ENCODE data around the gene SETD2. TPM values are rescaled to one million over a fixed set of nuclear protein-coding genes. Genes with fewer than 3 reads are reported as not detected.
A peak's percentile ranks its signal among the peaks of the same experiment; 100 is the strongest.

The SETD2 gene
- total RNA-seq, 1 experiment from 2014 or later, result 37.0 TPM

GRCh38 chr3:46974421-46975171 lies 189.3 kb downstream of the SETD2 start:
- no peak for DNase-seq (ENCODE audit: low spot score)
- in situ Hi-C loops (cut with HindIII; ENCODE audit: low sequenced_read_pairs), result no loop called here

- in situ Hi-C loops (cut with HindIII; ENCODE audit: low sequenced_read_pairs), result no loop called here
- DNase-seq (ENCODE audit: low spot score), result no peak
Observed at GRCh38 chr3:46972396-46972795, 191.5 kb downstream of the SETD2 start.

GRCh38 chr3:46971742-46972141 lies 192.2 kb downstream of the SETD2 start:
- in situ Hi-C loops (cut with HindIII; ENCODE audit: low sequenced_read_pairs), result no loop called here
- DNase-seq (ENCODE audit: low spot score), result no peak

- DNase-seq (ENCODE audit: low spot score), result no peak
- in situ Hi-C loops (cut with HindIII; ENCODE audit: low sequenced_read_pairs), result no loop called here
Observed at GRCh38 chr3:46971151-46971550, 192.8 kb downstream of the SETD2 start.

GRCh38 chr3:46970391-46971091 lies 193.4 kb downstream of the SETD2 start:
- DNase-seq (ENCODE audit: low spot score), result peak; percentile 31
- in situ Hi-C loops (cut with HindIII; ENCODE audit: low sequenced_read_pairs), result no loop called here

- DNase-seq (ENCODE audit: low spot score), result no peak
- in situ Hi-C loops (cut with HindIII; ENCODE audit: low sequenced_read_pairs), result no loop called here
Observed at GRCh38 chr3:46968783-46969428, 195.0 kb downstream of the SETD2 start.

GRCh38 chr3:46966811-46967210 lies 197.1 kb downstream of the SETD2 start:
- in situ Hi-C loops (cut with HindIII; ENCODE audit: low sequenced_read_pairs), result no loop called here
- DNase-seq (ENCODE audit: low spot score), result no peak

Other genes starting within 250 kb of the SETD2 start
- 31.0 and 37.7 TPM in 2 replicates for gene CCDC12, start 187.4 kb downstream of the SETD2 start, total RNA-seq (2014; rRNA removed; shearing (Covaris generic))
- gene NBEAL2, start 184.4 kb downstream of the SETD2 start, total RNA-seq (2014; rRNA removed; shearing (Covaris generic)), result 11.8 and 27.2 TPM in 2 replicates
- 2.6 and 17.1 TPM in 2 replicates for gene KIF9, start 118.7 kb upstream of the SETD2 start, total RNA-seq (2014; rRNA removed; shearing (Covaris generic))
- 8.7 and 19.4 TPM in 2 replicates for gene KLHL18, start 118.8 kb upstream of the SETD2 start, total RNA-seq (2014; rRNA removed; shearing (Covaris generic))
- 6.6 and 9.0 TPM in 2 replicates for gene PTPN23, start 216.9 kb upstream of the SETD2 start, total RNA-seq (2014; rRNA removed; shearing (Covaris generic))

All from G401 (cell line).